GOT3 (cell line): ENCODE data around the gene CPZ.
A peak's percentile ranks its signal among the peaks of the same experiment; 100 is the strongest.

Source experiments
- DNase-seq: peaks from one replicate; lab custom pipeline; 2025; ENCODE audit warnings: mixed read lengths; lab: John Stamatoyannopoulos, UW

CPZ gene

GRCh38 chr4:8595237-8596087 lies 2.9 kb downstream of the CPZ start:
- DNase-seq, result no peak

- DNase-seq, result no peak
Observed at GRCh38 chr4:8596891-8597290, 4.3 kb downstream of the CPZ start.

- no peak for DNase-seq
Observed at GRCh38 chr4:8597319-8597718, 4.8 kb downstream of the CPZ start.

GRCh38 chr4:8597791-8598190 lies 5.2 kb downstream of the CPZ start:
- DNase-seq, result no peak

- DNase-seq, result no peak
Observed at GRCh38 chr4:8598391-8599090, 6.0 kb downstream of the CPZ start.

GRCh38 chr4:8599091-8599460 lies 6.5 kb downstream of the CPZ start:
- no peak for DNase-seq

GRCh38 chr4:8599657-8600056 lies 7.1 kb downstream of the CPZ start:
- DNase-seq, result peak; percentile 42

- DNase-seq, result no peak
Observed at GRCh38 chr4:8600266-8600665, 7.7 kb downstream of the CPZ start.

- DNase-seq, result no peak
Observed at GRCh38 chr4:8600686-8601085, 8.1 kb downstream of the CPZ start.

GRCh38 chr4:8601086-8601485 lies 8.5 kb downstream of the CPZ start:
- DNase-seq, result no peak

GRCh38 chr4:8601556-8601955 lies 9.0 kb downstream of the CPZ start:
- DNase-seq, result no peak

- no peak for DNase-seq
Observed at GRCh38 chr4:8602686-8603430, 10.3 kb downstream of the CPZ start.

GRCh38 chr4:8603931-8604330 lies 11.4 kb downstream of the CPZ start:
- no peak for DNase-seq

- DNase-seq, result no peak
Observed at GRCh38 chr4:8605289-8605688, 12.7 kb downstream of the CPZ start.

- no peak for DNase-seq
Observed at GRCh38 chr4:8606476-8606875, 13.9 kb downstream of the CPZ start.

- DNase-seq, result no peak
Observed at GRCh38 chr4:8606966-8607365, 14.4 kb downstream of the CPZ start.

- DNase-seq, result no peak
Observed at GRCh38 chr4:8607603-8608481, 15.3 kb downstream of the CPZ start.

GRCh38 chr4:8608714-8609391 lies 16.3 kb downstream of the CPZ start:
- DNase-seq, result no peak

GRCh38 chr4:8609406-8609805 lies 16.8 kb downstream of the CPZ start:
- DNase-seq, result no peak

GRCh38 chr4:8609824-8610350 lies 17.3 kb downstream of the CPZ start:
- no peak for DNase-seq
